ENCODE measurements around the gene RBM39. TPM values are rescaled to one million over a fixed set of nuclear protein-coding genes. Genes with fewer than 3 reads are reported as not detected.

Gene RBM39
- total and polyA plus RNA-seq, 2 of the 13 experiments (the other 11 are each of a cell fraction or from before 2014, with no cell fraction given): 788 to 920 TPM

GRCh38 chr20:35768731-35769664, 26.9 kb upstream of the RBM39 start (continued):
- TF ChIP-seq THAP9 (CRISPR knock-in tag; IDR thresholded peaks at IDR 0.05; ENCODE audit: borderline replicate concordance) (no peak), PAF1 (CRISPR knock-in tag; IDR thresholded peaks at IDR 0.05) (no peak), HCFC1 (IDR thresholded peaks at IDR 0.05; ENCODE audit: low read depth, low read length) (no peak), PRMT3 (CRISPR knock-in tag; IDR thresholded peaks at IDR 0.05; ENCODE audit: borderline replicate concordance, low read depth) (no peak), RFX3 (CRISPR knock-in tag; IDR thresholded peaks at IDR 0.05) (no peak), ZSCAN12 (CRISPR knock-in tag; IDR thresholded peaks at IDR 0.05) (peak; percentile 54; the same call in 1 of the 2 replicates), SP2 (CRISPR knock-in tag; IDR thresholded peaks at IDR 0.05) (no peak), SSRP1 (CRISPR knock-in tag; IDR thresholded peaks at IDR 0.05) (0 out of 2 replicates have a peak, but pooled peaks have one; percentile 51), USF2 (IDR thresholded peaks at IDR 0.05; ENCODE audit: low read depth, low read length) (peak; percentile 76), USF2 (CRISPR knock-in tag; IDR thresholded peaks at IDR 0.05; ENCODE audit: borderline replicate concordance) (peak; percentile 61; the same call in 1 of the 2 replicates), GATAD1 (CRISPR knock-in tag; IDR thresholded peaks at IDR 0.05) (peak; percentile 55; the same call in 1 of the 2 replicates), FOSL1 (CRISPR knock-in tag; IDR thresholded peaks at IDR 0.05; ENCODE audit: borderline replicate concordance) (no peak), ZNF879 (CRISPR knock-in tag; IDR thresholded peaks at IDR 0.05) (no peak), ZKSCAN8 (CRISPR knock-in tag; IDR thresholded peaks at IDR 0.05; ENCODE audit: borderline replicate concordance) (no peak; the same call in 1 of the 2 replicates), ATF5 (CRISPR knock-in tag; IDR thresholded peaks at IDR 0.05; ENCODE audit: low read depth) (no peak), FLYWCH1 (CRISPR knock-in tag; IDR thresholded peaks at IDR 0.05) (no peak), ATF1 (CRISPR knock-in tag; IDR thresholded peaks at IDR 0.05) (no peak), TBL1XR1 (IDR thresholded peaks at IDR 0.05; ENCODE audit: borderline replicate concordance, low read length, partially characterized antibody) (no peak), ZNF850 (CRISPR knock-in tag; conservative IDR thresholded peaks at IDR 0.05) (0 out of 2 replicates have a peak, but pooled peaks have one; percentile 11)
- TF ChIP-seq, protein P1, sequence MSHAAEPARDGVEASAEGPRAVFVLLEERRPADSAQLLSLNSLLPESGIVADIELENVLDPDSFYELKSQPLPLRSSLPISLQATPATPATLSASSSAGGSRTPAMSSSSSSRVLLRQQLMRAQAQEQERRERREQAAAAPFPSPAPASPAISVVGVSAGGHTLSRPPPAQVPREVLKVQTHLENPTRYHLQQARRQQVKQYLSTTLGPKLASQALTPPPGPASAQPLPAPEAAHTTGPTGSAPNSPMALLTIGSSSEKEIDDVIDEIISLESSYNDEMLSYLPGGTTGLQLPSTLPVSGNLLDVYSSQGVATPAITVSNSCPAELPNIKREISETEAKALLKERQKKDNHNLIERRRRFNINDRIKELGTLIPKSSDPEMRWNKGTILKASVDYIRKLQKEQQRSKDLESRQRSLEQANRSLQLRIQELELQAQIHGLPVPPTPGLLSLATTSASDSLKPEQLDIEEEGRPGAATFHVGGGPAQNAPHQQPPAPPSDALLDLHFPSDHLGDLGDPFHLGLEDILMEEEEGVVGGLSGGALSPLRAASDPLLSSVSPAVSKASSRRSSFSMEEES (CRISPR knock-in tag; IDR thresholded peaks at IDR 0.05): peak; percentile 51; the same call in 1 of the 2 replicates
- TF ChIP-seq, protein P2, sequence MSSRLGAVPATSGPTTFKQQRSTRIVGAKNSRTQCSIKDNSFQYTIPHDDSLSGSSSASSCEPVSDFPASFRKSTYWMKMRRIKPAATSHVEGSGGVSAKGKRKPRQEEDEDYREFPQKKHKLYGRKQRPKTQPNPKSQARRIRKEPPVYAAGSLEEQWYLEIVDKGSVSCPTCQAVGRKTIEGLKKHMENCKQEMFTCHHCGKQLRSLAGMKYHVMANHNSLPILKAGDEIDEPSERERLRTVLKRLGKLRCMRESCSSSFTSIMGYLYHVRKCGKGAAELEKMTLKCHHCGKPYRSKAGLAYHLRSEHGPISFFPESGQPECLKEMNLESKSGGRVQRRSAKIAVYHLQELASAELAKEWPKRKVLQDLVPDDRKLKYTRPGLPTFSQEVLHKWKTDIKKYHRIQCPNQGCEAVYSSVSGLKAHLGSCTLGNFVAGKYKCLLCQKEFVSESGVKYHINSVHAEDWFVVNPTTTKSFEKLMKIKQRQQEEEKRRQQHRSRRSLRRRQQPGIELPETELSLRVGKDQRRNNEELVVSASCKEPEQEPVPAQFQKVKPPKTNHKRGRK (CRISPR knock-in tag; IDR thresholded peaks at IDR 0.05): no peak
